Measurements from ENCODE around the gene ZNF232.
"Not testable (repeated sequence)": the region's sequence is repeated elsewhere in the genome, so short reads cannot be mapped to it uniquely, and the experiment has no call there.

The ZNF232 gene

DNA sequence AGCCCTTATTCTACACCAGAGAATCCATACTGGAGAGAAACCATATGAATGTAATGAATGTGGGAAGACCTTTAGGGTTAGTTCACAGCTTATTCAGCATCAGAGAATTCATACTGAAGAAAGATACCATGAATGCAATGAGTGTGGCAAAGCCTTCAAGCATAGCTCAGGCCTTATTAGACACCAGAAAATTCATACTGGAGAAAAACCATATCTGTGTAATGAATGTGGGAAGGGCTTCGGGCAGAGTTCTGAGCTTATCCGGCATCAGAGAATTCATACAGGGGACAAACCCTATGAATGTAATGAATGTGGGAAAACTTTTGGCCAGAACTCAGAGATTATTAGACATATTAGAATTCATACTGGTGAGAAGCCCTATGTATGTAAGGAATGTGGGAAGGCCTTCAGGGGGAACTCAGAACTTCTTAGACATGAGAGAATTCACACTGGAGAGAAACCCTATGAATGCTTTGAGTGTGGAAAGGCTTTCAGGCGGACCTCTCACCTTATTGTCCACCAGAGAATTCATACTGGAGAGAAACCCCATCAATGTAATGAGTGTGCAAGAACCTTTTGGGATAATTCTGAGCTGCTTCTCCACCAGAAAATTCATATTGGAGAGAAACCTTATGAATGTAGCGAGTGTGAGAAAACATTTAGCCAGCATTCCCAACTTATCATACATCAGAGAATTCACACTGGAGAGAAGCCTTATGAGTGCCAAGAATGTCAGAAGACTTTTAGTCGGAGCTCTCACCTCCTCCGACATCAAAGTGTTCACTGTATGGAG is 19.3 kb downstream of the ZNF232 start:
- no peak for DNase-seq

GRCh38 chr17:5080591-5080990 is 31.1 kb downstream of the ZNF232 start:
- no peak for DNase-seq

DNA sequence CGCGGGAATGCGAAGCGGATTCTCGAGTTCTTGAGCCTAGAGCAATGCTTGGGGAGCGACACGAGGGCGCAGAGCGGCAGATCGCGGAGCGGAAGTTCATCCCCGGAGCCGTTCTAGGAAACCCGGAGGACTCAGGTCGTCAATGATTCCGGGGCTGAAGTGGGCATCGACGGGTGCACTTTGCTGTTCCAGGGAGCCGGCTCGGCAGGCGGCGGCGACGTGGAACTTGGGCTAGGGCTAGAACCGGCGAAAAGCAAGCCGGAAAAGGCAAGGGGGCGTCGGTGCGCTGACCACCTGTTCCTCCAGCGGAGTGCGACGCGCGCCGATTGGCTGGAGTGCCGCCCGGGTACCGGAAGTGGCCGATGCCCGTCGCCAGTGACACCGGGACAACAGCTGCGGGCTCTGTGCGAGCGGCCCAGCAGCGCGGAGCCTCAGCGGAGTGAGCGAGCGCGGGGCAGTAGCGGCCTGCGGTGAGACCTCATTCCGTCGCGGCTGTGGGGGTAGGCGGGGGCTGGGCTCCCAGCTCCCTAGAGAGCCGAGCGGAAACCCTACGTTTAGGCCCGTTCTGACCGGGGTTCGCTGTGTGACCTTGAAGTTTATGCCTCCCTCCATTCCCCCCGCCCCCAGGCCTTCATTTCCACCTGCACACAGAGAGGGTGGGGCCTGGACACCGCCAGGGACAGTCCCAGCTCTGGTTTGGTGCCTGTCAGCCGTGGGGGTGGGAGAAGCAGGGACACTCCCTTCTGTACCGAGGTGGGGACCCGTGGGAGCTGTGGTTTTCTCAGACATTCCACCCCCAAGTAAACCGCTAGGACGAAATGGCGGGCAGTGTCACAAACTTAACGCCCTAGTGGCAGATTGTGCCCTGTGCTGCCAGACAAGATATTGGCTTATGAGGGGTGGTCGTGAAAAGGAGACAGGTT is 33.3 kb downstream of the ZNF232 start, which contains the start of gene ZFP3:
Gene ZFP3 (plus strand): TSS at position 362 of the 923 bp plus-strand sequence. CDS start 13,038 bp downstream, outside the sequence.
- peak; percentile 76 for DNase-seq

- DNase-seq, result no peak
Observed at GRCh38 chr17:5077781-5078105, 33.9 kb downstream of the ZNF232 start.

DNA sequence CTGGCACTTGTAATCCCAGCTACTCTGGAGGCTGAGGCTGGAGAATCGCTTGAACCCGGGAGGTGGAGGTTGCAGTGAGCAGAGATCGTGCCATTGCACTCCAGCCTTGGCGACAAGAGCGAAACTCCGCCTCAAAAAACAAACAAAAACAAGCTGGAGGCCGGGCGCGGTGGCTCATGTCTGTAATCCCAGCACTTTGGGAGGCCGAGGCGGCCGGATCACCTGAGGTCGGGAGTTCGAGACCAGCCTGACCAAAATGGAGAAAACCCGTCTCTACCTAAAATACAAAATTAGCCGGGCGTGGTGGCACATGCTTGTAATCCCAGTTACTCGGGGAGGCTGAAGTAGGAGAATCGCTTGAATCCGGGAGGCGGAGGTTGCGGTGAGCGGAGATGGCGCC is 34.4 kb downstream of the ZNF232 start:
- not testable (repeated sequence) for DNase-seq

GRCh38 chr17:5075472-5075871 is 36.2 kb downstream of the ZNF232 start:
- DNase-seq, result not testable (repeated sequence)

GRCh38 chr17:5069724-5070123 is 42.0 kb downstream of the ZNF232 start:
- no peak for DNase-seq

DNA sequence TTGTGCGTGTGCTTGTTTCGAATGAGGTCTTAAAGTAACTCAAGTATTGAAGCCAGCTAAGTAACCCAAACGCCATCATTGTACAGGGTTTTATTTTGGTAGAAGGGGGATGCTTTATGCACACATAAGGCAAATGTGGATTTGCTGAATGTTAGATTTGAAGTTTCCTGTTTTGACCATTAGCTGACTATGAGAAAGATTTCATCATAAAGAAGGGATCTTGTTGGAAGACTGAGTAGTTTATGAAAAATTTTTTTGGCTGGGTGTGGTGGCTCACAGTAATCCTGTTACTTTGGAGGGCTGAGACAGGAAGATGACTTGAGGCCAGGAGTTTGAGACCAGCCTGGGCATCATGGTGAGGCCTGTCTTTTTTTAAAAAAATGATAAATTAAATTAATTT is 43.4 kb downstream of the ZNF232 start:
- DNase-seq, result no peak

GRCh38 chr17:5065227-5065744 is 46.4 kb downstream of the ZNF232 start:
- no peak for DNase-seq
